GM21367 (cell line): Measurements from ENCODE around the gene GRK3.

Experiments
- ATAC-seq: cut with Tn5 transposase; IDR thresholded peaks from one replicate; pipeline ENCODE4 v1.9.1; 2021; ENCODE audit not compliant: unreplicated experiment

GRK3 gene

DNA sequence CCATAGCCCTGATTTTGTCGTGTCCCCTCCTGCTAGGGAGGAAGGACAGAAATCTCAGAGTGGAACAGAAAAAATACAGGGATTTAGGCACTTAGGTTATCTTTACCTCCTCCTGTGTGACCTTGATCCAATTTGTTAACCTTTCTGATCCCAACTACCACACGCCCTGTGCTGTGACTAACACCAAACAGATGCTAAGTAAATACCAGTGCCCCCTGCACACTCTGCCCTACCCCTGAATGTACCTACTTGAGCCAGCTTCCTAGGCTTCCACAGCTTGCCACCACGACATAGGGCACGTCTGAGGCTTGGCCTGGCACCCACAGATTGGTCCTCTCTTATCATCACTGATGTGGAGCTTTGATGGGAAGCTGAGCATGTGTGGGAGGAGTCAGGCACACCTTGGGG lies 186.7 kb downstream of the GRK3 start:
- no peak for ATAC-seq

- ATAC-seq: no peak
Measured at GRCh38 chr22:25752615-25753214, 188.2 kb downstream of the GRK3 start.

GRCh38 chr22:25753252-25753651 lies 188.8 kb downstream of the GRK3 start:
- ATAC-seq: no peak

DNA sequence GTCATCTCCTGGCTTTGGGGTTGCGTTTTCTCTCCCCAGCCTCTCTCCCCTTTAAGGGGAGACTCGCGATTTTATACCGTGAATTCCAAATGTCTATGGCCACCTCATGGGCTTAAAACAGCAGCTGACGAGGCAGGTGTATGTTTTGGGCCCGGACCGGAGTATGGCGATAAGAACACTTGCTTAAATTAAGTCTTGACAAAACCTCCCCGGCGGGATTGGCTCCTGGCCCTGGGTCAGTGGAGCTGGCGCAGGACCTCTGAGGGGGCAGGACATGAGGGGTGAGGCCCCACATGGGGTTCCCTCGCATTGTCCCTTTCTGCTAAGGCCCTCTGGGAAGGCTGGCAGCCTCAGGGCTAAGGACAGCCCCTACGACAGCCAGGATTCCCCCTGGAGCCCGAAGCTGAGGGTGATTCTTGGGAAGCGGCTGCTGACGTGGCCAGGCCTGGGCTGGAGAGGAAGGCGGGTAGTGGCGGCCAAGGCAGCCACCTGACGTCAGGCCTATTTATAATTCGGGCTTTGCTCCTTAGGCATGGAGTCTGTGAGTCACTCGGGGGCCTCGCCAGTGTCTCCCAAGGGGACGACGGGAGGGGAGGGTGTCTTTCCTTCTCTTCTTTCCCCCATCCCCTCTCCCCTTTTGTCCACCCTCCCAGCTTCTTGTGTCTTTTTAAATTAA lies 190.2 kb downstream of the GRK3 start:
- ATAC-seq: no peak

DNA sequence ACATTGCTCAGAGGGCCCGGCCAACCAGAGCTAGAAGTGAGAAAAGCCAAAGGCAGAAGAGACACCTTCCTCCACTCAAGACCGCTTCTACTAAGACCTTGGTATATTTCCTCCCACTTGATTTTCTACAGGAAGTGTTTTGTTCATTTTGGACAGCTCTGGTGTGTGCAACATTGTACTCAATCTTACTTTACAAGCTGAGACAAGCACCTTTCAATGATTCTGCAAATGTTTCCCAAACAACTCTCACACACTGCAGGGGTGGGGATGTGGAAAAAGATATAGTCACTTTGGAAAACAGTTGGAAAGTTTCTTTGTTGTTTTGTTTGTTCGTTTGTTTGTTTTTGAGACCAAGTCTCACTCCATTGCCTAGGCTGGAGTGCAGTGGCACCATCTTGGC lies 193.2 kb downstream of the GRK3 start:
- no peak for ATAC-seq

- no peak for ATAC-seq
Measured at GRCh38 chr22:25758316-25758715, 193.8 kb downstream of the GRK3 start.

DNA sequence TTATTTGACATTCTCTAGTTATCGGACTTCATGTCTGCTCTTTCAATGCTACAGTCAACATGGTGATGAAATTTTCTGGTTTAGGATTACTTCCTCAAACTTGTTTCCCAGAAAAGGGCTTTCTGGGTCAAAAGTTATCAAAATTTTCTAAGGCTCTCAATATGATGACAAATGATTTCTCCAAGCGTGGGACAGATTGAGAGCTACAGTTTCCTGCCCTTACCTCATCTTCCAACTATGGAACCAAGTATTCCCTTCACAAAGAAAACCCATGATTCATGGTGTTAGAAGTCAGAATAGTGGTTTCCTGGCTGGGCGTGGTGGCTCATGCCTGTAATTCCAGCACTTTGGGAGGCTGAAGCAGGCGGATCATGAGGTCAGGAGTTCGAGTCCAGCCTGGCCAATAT lies 195.4 kb downstream of the GRK3 start:
- ATAC-seq: no peak

DNA sequence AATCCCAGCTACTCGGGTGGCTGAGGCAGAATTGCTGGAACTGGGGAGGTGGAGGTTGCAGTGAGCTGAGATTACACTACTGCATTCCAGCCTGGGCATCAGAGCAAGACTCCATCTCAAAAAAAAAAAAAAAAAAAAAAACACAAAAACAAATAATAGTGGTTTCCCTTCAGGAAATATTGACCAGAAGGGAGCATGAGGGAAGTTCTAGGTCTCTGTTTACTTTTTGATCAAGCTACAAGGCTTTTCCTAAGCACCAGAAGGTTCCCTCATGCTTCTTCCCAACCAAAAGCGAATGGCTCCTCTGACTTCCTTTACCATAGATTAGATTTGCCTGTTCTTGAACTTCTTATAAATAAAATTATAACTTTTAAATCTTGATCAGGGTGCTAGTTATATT lies 195.8 kb downstream of the GRK3 start:
- no peak for ATAC-seq

- ATAC-seq: no peak
Measured at GRCh38 chr22:25760848-25761595, 196.5 kb downstream of the GRK3 start.

- ATAC-seq: no peak
Measured at GRCh38 chr22:25762147-25762546, 197.7 kb downstream of the GRK3 start.

GRCh38 chr22:25763239-25763777 lies 198.8 kb downstream of the GRK3 start:
- no peak for ATAC-seq

DNA sequence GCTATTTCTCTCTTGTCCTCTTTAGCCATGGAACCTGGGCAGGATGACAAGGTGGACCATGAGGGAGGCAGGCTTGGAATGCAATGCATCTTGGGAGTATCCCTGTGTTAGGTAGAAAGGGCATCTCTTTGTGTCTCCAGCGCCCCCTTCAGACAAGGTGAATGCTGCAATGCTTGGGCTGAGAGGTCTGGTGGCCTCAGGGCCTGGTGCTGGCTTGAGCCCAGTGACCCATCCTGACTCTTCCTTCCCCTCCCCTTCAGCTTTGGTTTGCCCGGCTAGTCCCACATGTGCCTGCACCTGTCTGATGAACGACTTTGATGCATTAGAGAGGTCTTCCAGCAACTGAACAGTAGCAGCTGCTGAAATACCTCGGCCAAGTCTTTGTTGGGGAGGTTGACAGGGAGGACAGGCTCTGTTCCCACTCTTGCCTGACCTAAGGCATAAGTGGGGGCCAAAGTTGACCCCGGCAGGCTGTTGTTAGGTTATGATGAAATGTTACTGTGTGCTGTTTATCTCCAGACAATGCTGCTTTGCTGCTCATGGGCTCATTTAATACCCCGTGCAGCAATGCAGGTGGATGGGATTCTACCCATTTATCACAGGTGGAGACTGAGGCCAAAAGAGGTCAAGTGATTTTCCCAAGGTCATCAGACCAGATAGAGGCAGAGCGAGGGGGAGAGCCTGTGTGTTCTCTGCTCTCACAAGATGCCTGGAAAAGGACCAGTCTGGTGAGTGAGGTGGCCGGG lies 200.0 kb downstream of the GRK3 start:
- no peak for ATAC-seq

- no peak for ATAC-seq
Measured at GRCh38 chr22:25765016-25765367, 200.5 kb downstream of the GRK3 start.

DNA sequence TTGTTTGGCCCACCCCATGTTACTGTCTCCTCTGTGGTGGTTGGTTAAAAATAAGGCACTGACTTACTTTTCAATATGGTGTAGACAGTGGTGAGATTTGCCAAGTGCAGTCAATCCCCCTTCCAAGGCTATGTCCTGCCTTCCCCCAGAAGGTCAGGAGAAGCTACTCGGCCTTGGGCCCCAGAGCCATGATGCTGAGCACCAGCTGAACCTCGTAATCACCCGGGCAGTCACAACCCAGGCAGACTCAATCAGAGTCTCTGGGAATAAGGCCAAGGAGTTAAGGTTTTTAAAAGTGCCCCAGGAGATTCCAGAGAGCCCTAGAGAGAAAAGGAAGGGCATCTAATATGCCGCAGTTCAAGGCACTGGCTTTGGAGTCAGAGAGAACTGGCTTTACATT lies 201.3 kb downstream of the GRK3 start:
- ATAC-seq: no peak

DNA sequence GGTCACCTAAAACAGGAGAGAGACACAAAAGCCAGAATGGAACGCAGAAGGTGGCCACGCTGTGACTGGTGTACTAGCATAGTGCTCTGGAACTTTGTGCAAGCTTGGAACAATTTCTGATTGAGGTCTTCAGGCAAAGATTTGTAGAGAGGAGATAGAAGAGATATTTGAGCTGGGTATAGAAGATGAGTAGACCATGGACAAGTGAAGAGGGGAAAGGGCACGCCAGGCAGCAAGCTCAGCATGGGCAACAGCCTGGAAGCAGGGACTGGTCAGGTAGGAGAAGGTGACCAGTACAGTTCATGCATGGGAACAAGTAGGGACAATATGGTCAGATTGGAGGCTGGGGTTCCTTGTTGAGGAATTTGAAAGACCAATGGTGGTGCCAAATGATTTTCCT lies 201.9 kb downstream of the GRK3 start:
- ATAC-seq: no peak

DNA sequence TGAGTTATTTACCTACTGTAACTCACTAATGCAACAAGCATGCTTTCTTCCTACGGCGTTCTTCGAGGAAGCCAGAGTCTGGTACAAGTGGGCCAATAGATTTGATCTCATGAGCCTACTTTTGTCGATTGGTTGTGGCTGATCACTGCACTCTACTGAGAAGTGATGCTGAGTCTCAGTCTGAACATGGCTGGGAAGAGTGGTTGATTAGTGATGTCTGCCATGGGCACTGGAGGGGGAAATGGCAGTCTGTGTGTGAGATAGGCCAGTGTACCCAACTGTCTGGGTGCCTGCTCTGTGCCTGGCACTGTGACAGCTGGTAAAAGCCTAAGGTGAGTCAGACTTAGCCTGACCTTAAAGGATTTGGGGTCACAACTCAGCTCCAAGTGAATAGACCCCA lies 205.9 kb downstream of the GRK3 start:
- ATAC-seq: no peak

DNA sequence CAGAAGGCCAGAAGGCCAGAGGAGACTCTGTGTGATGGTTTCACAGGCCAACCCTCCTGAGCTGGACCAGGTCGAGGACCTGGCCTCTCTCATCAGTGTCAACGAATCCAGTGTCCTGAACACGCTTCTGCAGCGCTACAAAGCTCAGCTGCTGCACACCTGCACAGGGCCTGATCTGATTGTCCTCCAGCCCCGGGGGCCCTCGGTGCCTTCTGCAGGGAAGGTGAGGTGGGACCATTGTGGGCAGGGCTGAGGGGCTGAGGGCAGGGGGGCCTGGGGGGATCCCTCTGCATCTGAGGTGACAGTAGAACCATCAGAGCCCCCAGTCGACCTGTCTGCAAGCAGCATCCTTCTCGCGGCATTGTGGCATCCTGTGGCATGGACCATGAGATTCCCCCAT lies 207.8 kb downstream of the GRK3 start:
- ATAC-seq: no peak

GRCh38 chr22:25774575-25775026 lies 210.1 kb downstream of the GRK3 start:
- no peak for ATAC-seq

- no peak for ATAC-seq
Measured at GRCh38 chr22:25775531-25775930, 211.1 kb downstream of the GRK3 start.

DNA sequence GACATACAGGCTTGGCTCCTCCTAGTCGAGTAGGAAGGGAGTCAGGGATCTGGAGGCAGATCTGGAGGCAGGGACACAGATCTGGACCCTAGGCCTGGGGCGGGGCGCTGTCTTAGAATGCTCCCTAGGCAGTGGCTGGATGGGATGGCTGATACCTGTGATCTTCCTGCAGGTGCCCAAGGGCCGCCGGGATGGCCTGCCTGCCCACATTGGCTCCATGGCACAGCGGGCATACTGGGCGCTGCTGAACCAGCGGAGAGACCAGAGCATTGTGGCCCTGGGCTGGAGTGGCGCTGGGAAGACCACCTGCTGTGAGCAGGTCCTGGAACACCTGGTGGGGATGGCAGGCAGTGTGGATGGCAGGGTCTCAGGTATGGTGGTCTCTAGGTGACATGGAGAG lies 212.9 kb downstream of the GRK3 start:
- ATAC-seq: no peak

DNA sequence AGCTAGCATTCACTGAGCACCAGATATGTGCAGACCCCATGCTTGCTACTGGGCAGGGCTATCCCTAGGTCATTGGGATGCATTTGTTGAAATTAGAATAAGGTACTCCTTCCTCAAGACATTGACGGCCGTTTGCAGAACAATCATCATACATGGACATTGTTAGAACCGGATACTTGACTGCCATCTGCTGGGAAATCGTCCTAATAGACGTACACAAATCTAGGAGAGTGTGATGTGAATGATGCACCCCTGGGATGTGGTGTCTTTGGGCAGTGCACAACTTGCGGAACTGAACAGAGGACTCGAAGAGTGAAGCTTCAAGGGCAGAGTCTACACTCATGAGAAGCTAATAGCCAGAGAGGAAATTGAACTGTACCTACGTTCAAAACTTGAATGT lies 213.4 kb downstream of the GRK3 start:
- ATAC-seq: no peak
